ENCODE results near the gene LRRC28.
A peak's percentile ranks its signal among the peaks of the same experiment; 100 is the strongest.

The LRRC28 gene

GRCh38 chr15:99211926-99212325 lies 39.4 kb upstream of the LRRC28 start:
- H3K27ac ChIP-seq: no peak overlapping the region
- TF ChIP-seq CTCF (IDR thresholded peaks at IDR 0.05; ENCODE audit: low read depth, low read length): no peak
- no peak for DNase-seq

GRCh38 chr15:99212406-99212805 lies 38.9 kb upstream of the LRRC28 start:
- no peaks in the 10 kb centered on the region for H3K27me3 ChIP-seq (ENCODE audit: insufficient read depth, low read depth, severe bottlenecking)
- H3K9me3 ChIP-seq (ENCODE audit: severe bottlenecking): no peaks in the 10 kb centered on the region
- no peak for DNase-seq
- H3K27ac ChIP-seq: no peak overlapping the region
- no peak overlapping the region for H3K4me3 ChIP-seq (ENCODE audit: low read depth, low read length)
- H3K36me3 ChIP-seq: no peaks in the 10 kb centered on the region
- TF ChIP-seq CTCF (IDR thresholded peaks at IDR 0.05; ENCODE audit: low read depth, low read length): no peak

More at GRCh38 chr15:99211926-99212325, 39.4 kb upstream of the LRRC28 start:
- Histone ChIP-seq H3K36me3 (no peaks in the 10 kb centered on the region), H3K4me3 (ENCODE audit: low read depth, low read length) (no peak overlapping the region), H3K27me3 (ENCODE audit: insufficient read depth, low read depth, severe bottlenecking) (no peaks in the 10 kb centered on the region), H3K9me3 (ENCODE audit: severe bottlenecking) (no peaks in the 10 kb centered on the region)

GRCh38 chr15:99213187-99213811 lies 38.0 kb upstream of the LRRC28 start:
- TF ChIP-seq CTCF (IDR thresholded peaks at IDR 0.05; ENCODE audit: low read depth, low read length): peak; percentile 65
- Histone ChIP-seq H3K4me3 (ENCODE audit: low read depth, low read length) (no peak overlapping the region), H3K27me3 (ENCODE audit: insufficient read depth, low read depth, severe bottlenecking) (no peaks in the 10 kb centered on the region), H3K36me3 (no peaks in the 10 kb centered on the region), H3K27ac (no peak overlapping the region), H3K9me3 (ENCODE audit: severe bottlenecking) (no peaks in the 10 kb centered on the region)
- DNase-seq: peak; percentile 73

GRCh38 chr15:99224372-99225214 lies 26.7 kb upstream of the LRRC28 start:
- Histone ChIP-seq H3K27me3 (ENCODE audit: insufficient read depth, low read depth, severe bottlenecking) (no peaks in the 10 kb centered on the region), H3K27ac (no peak overlapping the region), H3K4me3 (ENCODE audit: low read depth, low read length) (no peak overlapping the region), H3K9me3 (ENCODE audit: severe bottlenecking) (no peaks in the 10 kb centered on the region), H3K36me3 (no peaks in the 10 kb centered on the region)
- no peak for TF ChIP-seq CTCF (IDR thresholded peaks at IDR 0.05; ENCODE audit: low read depth, low read length)
- DNase-seq: no peak

- TF ChIP-seq CTCF (IDR thresholded peaks at IDR 0.05; ENCODE audit: low read depth, low read length): no peak
- H3K9me3 ChIP-seq (ENCODE audit: severe bottlenecking): no peaks in the 10 kb centered on the region
- no peaks in the 10 kb centered on the region for H3K27me3 ChIP-seq (ENCODE audit: insufficient read depth, low read depth, severe bottlenecking)
- H3K36me3 ChIP-seq: no peaks in the 10 kb centered on the region
- no peak for DNase-seq
- H3K4me3 ChIP-seq (ENCODE audit: low read depth, low read length): no peak overlapping the region
- H3K27ac ChIP-seq: no peak overlapping the region
Measured at GRCh38 chr15:99226802-99227201, 24.5 kb upstream of the LRRC28 start.

Measured in WERI-Rb-1 (cell line).